Measurements from ENCODE around the gene PHF21B.

PHF21B gene

GRCh38 chr22:45045208-45045607, 35.4 kb upstream of the PHF21B start:
- Histone ChIP-seq H3K27ac (ENCODE audit: insufficient read depth, low read length, poor library complexity, severe bottlenecking) (no peak overlapping the region), H3K4me1 (ENCODE audit: control insufficient read depth, insufficient read depth, low read length, poor library complexity, severe bottlenecking) (no peaks in the 10 kb centered on the region), H3K9me3 (ENCODE audit: control insufficient read depth, low read length) (no peaks in the 10 kb centered on the region), H3K27me3 (replicated peaks; ENCODE audit: control insufficient read depth, insufficient read depth, low read length, poor library complexity, severe bottlenecking) (no peaks in the 10 kb centered on the region), H3K4me3 (ENCODE audit: insufficient read depth, low read depth, low read length, poor library complexity, severe bottlenecking) (no peak overlapping the region), H3K36me3 (ENCODE audit: control insufficient read depth, insufficient read depth, low read length) (no peaks in the 10 kb centered on the region)
- DNase-seq, result no peak

- Histone ChIP-seq H3K36me3 (ENCODE audit: control insufficient read depth, insufficient read depth, low read length) (no peaks in the 10 kb centered on the region), H3K27me3 (replicated peaks; ENCODE audit: control insufficient read depth, insufficient read depth, low read length, poor library complexity, severe bottlenecking) (no peaks in the 10 kb centered on the region), H3K9me3 (ENCODE audit: control insufficient read depth, low read length) (no peaks in the 10 kb centered on the region), H3K27ac (ENCODE audit: insufficient read depth, low read length, poor library complexity, severe bottlenecking) (no peak overlapping the region), H3K4me3 (ENCODE audit: insufficient read depth, low read depth, low read length, poor library complexity, severe bottlenecking) (no peak overlapping the region), H3K4me1 (ENCODE audit: control insufficient read depth, insufficient read depth, low read length, poor library complexity, severe bottlenecking) (no peaks in the 10 kb centered on the region)
- DNase-seq, result no peak
Measured at GRCh38 chr22:45042263-45042662, 32.5 kb upstream of the PHF21B start.

- no peaks in the 10 kb centered on the region for H3K27me3 ChIP-seq (replicated peaks; ENCODE audit: control insufficient read depth, insufficient read depth, low read length, poor library complexity, severe bottlenecking)
- H3K9me3 ChIP-seq (ENCODE audit: control insufficient read depth, low read length), result no peaks in the 10 kb centered on the region
Measured at GRCh38 chr22:45039133-45039532, 29.3 kb upstream of the PHF21B start.

GRCh38 chr22:45036154-45036553, 26.3 kb upstream of the PHF21B start:
- no peaks in the 10 kb centered on the region for H3K27me3 ChIP-seq (replicated peaks; ENCODE audit: control insufficient read depth, insufficient read depth, low read length, poor library complexity, severe bottlenecking)

More at GRCh38 chr22:45039133-45039532, 29.3 kb upstream of the PHF21B start:
- Histone ChIP-seq H3K27ac (ENCODE audit: insufficient read depth, low read length, poor library complexity, severe bottlenecking) (no peak overlapping the region), H3K36me3 (ENCODE audit: control insufficient read depth, insufficient read depth, low read length) (no peaks in the 10 kb centered on the region), H3K4me3 (ENCODE audit: insufficient read depth, low read depth, low read length, poor library complexity, severe bottlenecking) (no peak overlapping the region), H3K4me1 (ENCODE audit: control insufficient read depth, insufficient read depth, low read length, poor library complexity, severe bottlenecking) (no peaks in the 10 kb centered on the region)
- no peak for DNase-seq

GRCh38 chr22:45034821-45035220, 25.0 kb upstream of the PHF21B start:
- Histone ChIP-seq H3K27ac (ENCODE audit: insufficient read depth, low read length, poor library complexity, severe bottlenecking) (no peak overlapping the region), H3K9me3 (ENCODE audit: control insufficient read depth, low read length) (no peaks in the 10 kb centered on the region), H3K27me3 (replicated peaks; ENCODE audit: control insufficient read depth, insufficient read depth, low read length, poor library complexity, severe bottlenecking) (no peaks in the 10 kb centered on the region), H3K4me1 (ENCODE audit: control insufficient read depth, insufficient read depth, low read length, poor library complexity, severe bottlenecking) (no peaks in the 10 kb centered on the region), H3K4me3 (ENCODE audit: insufficient read depth, low read depth, low read length, poor library complexity, severe bottlenecking) (no peak overlapping the region), H3K36me3 (ENCODE audit: control insufficient read depth, insufficient read depth, low read length) (no peaks in the 10 kb centered on the region)
- no peak for DNase-seq

More at GRCh38 chr22:45036154-45036553, 26.3 kb upstream of the PHF21B start:
- H3K4me3 ChIP-seq (ENCODE audit: insufficient read depth, low read depth, low read length, poor library complexity, severe bottlenecking), result no peak overlapping the region
- H3K9me3 ChIP-seq (ENCODE audit: control insufficient read depth, low read length), result no peaks in the 10 kb centered on the region
- no peak for DNase-seq
- H3K36me3 ChIP-seq (ENCODE audit: control insufficient read depth, insufficient read depth, low read length), result no peaks in the 10 kb centered on the region
- H3K27ac ChIP-seq (ENCODE audit: insufficient read depth, low read length, poor library complexity, severe bottlenecking), result no peak overlapping the region
- no peaks in the 10 kb centered on the region for H3K4me1 ChIP-seq (ENCODE audit: control insufficient read depth, insufficient read depth, low read length, poor library complexity, severe bottlenecking)

GRCh38 chr22:45034156-45034555, 24.4 kb upstream of the PHF21B start:
- H3K4me3 ChIP-seq (ENCODE audit: insufficient read depth, low read depth, low read length, poor library complexity, severe bottlenecking), result no peak overlapping the region
- no peaks in the 10 kb centered on the region for H3K9me3 ChIP-seq (ENCODE audit: control insufficient read depth, low read length)
- DNase-seq, result no peak
- H3K27ac ChIP-seq (ENCODE audit: insufficient read depth, low read length, poor library complexity, severe bottlenecking), result no peak overlapping the region
- no peaks in the 10 kb centered on the region for H3K4me1 ChIP-seq (ENCODE audit: control insufficient read depth, insufficient read depth, low read length, poor library complexity, severe bottlenecking)
- H3K27me3 ChIP-seq (replicated peaks; ENCODE audit: control insufficient read depth, insufficient read depth, low read length, poor library complexity, severe bottlenecking), result no peaks in the 10 kb centered on the region
- no peaks in the 10 kb centered on the region for H3K36me3 ChIP-seq (ENCODE audit: control insufficient read depth, insufficient read depth, low read length)

GRCh38 chr22:45033136-45033535, 23.3 kb upstream of the PHF21B start:
- DNase-seq, result no peak
- H3K4me1 ChIP-seq (ENCODE audit: control insufficient read depth, insufficient read depth, low read length, poor library complexity, severe bottlenecking), result no peaks in the 10 kb centered on the region
- no peak overlapping the region for H3K27ac ChIP-seq (ENCODE audit: insufficient read depth, low read length, poor library complexity, severe bottlenecking)
- H3K36me3 ChIP-seq (ENCODE audit: control insufficient read depth, insufficient read depth, low read length), result no peaks in the 10 kb centered on the region
- H3K27me3 ChIP-seq (replicated peaks; ENCODE audit: control insufficient read depth, insufficient read depth, low read length, poor library complexity, severe bottlenecking), result no peaks in the 10 kb centered on the region
- no peaks in the 10 kb centered on the region for H3K9me3 ChIP-seq (ENCODE audit: control insufficient read depth, low read length)
- H3K4me3 ChIP-seq (ENCODE audit: insufficient read depth, low read depth, low read length, poor library complexity, severe bottlenecking), result no peak overlapping the region

- Histone ChIP-seq H3K27me3 (replicated peaks; ENCODE audit: control insufficient read depth, insufficient read depth, low read length, poor library complexity, severe bottlenecking) (no peaks in the 10 kb centered on the region), H3K36me3 (ENCODE audit: control insufficient read depth, insufficient read depth, low read length) (no peaks in the 10 kb centered on the region), H3K27ac (ENCODE audit: insufficient read depth, low read length, poor library complexity, severe bottlenecking) (no peak overlapping the region), H3K9me3 (ENCODE audit: control insufficient read depth, low read length) (no peaks in the 10 kb centered on the region), H3K4me3 (ENCODE audit: insufficient read depth, low read depth, low read length, poor library complexity, severe bottlenecking) (no peak overlapping the region), H3K4me1 (ENCODE audit: control insufficient read depth, insufficient read depth, low read length, poor library complexity, severe bottlenecking) (no peaks in the 10 kb centered on the region)
- DNase-seq, result no peak
Measured at GRCh38 chr22:45031629-45032403, 22.0 kb upstream of the PHF21B start.

- no peak for DNase-seq
- no peaks in the 10 kb centered on the region for H3K4me1 ChIP-seq (ENCODE audit: control insufficient read depth, insufficient read depth, low read length, poor library complexity, severe bottlenecking)
- H3K27ac ChIP-seq (ENCODE audit: insufficient read depth, low read length, poor library complexity, severe bottlenecking), result no peak overlapping the region
- no peaks in the 10 kb centered on the region for H3K9me3 ChIP-seq (ENCODE audit: control insufficient read depth, low read length)
- no peak overlapping the region for H3K4me3 ChIP-seq (ENCODE audit: insufficient read depth, low read depth, low read length, poor library complexity, severe bottlenecking)
- H3K36me3 ChIP-seq (ENCODE audit: control insufficient read depth, insufficient read depth, low read length), result no peaks in the 10 kb centered on the region
- no peaks in the 10 kb centered on the region for H3K27me3 ChIP-seq (replicated peaks; ENCODE audit: control insufficient read depth, insufficient read depth, low read length, poor library complexity, severe bottlenecking)
Measured at GRCh38 chr22:45029501-45029900, 19.7 kb upstream of the PHF21B start.

- Histone ChIP-seq H3K9me3 (ENCODE audit: control insufficient read depth, low read length) (no peaks in the 10 kb centered on the region), H3K27me3 (replicated peaks; ENCODE audit: control insufficient read depth, insufficient read depth, low read length, poor library complexity, severe bottlenecking) (no peaks in the 10 kb centered on the region), H3K4me3 (ENCODE audit: insufficient read depth, low read depth, low read length, poor library complexity, severe bottlenecking) (no peak overlapping the region), H3K36me3 (ENCODE audit: control insufficient read depth, insufficient read depth, low read length) (no peaks in the 10 kb centered on the region), H3K4me1 (ENCODE audit: control insufficient read depth, insufficient read depth, low read length, poor library complexity, severe bottlenecking) (no peaks in the 10 kb centered on the region), H3K27ac (ENCODE audit: insufficient read depth, low read length, poor library complexity, severe bottlenecking) (no peak overlapping the region)
- DNase-seq, result no peak
Measured at GRCh38 chr22:45026511-45026910, 16.7 kb upstream of the PHF21B start.
